K562 (cell line): Measurements from ENCODE around the gene ERN1. TPM values are rescaled to one million over a fixed set of nuclear protein-coding genes. Genes with fewer than 3 reads are reported as not detected.

Experiments
- CHD1 ChIP-seq: fragments of 200-600 bp; sonication (generic); IDR thresholded peaks from one replicate; pipeline ENCODE4 v1.6.1; 2012; ENCODE audit warnings: mild to moderate bottlenecking, moderate library complexity, low read length, inconsistent platforms
- EP400 ChIP-seq: fragments of 450-650 bp; IDR thresholded peaks from 2 replicates; pipeline ENCODE4 v1.6.1; 2017; ENCODE audit warnings: antibody characterized with exemption, mild to moderate bottlenecking, moderate library complexity
- GATAD2A ChIP-seq: fragments of 450-650 bp; IDR thresholded peaks from 2 replicates; pipeline ENCODE4 v1.6.1; 2017
- JUN ChIP-seq, 2 experiments: sonication (generic) in 1 of 2; formaldehyde crosslinking in 1 of 2; IDR thresholded peaks; 2 replicates each; pipeline versions ENCODE4 v1.6.1 to v1.8.0; 2012 to 2022; ENCODE audit warnings: borderline replicate concordance in 2 of 2, mild to moderate bottlenecking in 2 of 2, improper control_type of control experiment in 1 of 2, low read depth in 1 of 2, low read length in 1 of 2, missing genetic modification reagents in 1 of 2
- KDM4B ChIP-seq, 2 experiments: fragments of 450-650 bp in 1 of 2; sonication (generic) in 1 of 2; IDR thresholded peaks; 2 replicates each; pipeline ENCODE4 v1.6.1; 2016 to 2017; ENCODE audit warnings: borderline replicate concordance in 2 of 2, antibody characterized with exemption in 1 of 2, low read depth in 1 of 2, mild to moderate bottlenecking in 1 of 2
- KHSRP ChIP-seq: fragments of 450-650 bp; IDR thresholded peaks from 2 replicates; pipeline ENCODE4 v1.6.1; 2017
- NCOA4 ChIP-seq: fragments of 450-650 bp; IDR thresholded peaks from 2 replicates; pipeline ENCODE4 v1.6.1; 2018; ENCODE audit warnings: mild to moderate bottlenecking; ENCODE audit not compliant: partially characterized antibody
- NFIX ChIP-seq: fragments of 250-450 bp; sonication (Bioruptor Pico); IDR thresholded peaks from 2 replicates; pipeline ENCODE4 v1.4.0; 2020; ENCODE audit warnings: low read depth, mild to moderate bottlenecking, moderate library complexity
- POLR2B ChIP-seq: fragments of 450-650 bp; IDR thresholded peaks from 2 replicates; pipeline ENCODE4 v1.6.1; 2018; ENCODE audit warnings: low read depth; ENCODE audit not compliant: partially characterized antibody
- RB1 ChIP-seq: fragments of 450-650 bp; IDR thresholded peaks from 2 replicates; pipeline ENCODE4 v1.6.1; 2017; ENCODE audit warnings: low read depth, mild to moderate bottlenecking
- SRF ChIP-seq, 2 experiments: fragments of 250-450, 450-650 bp in 1 of 2; sonication (Bioruptor Pico) in 1 of 2; sonication (generic) in 1 of 2; formaldehyde crosslinking; IDR thresholded peaks; 2 replicates each; pipeline versions ENCODE4 v1.5.0 to v1.5.1; 2020 to 2022; ENCODE audit warnings: mild to moderate bottlenecking in 1 of 2, missing genetic modification reagents in 1 of 2
- TBP ChIP-seq: optimal IDR thresholded peaks from 2 replicates; pipeline ENCODE3; 2011; ENCODE audit warnings: low read depth, low read length, improper control_type of control experiment
- ZBED1 ChIP-seq: IDR thresholded peaks from 2 replicates; pipeline ENCODE4 v1.6.1; 2014
- ZNF212 ChIP-seq: fragments of 450-650 bp; formaldehyde crosslinking; IDR thresholded peaks from 2 replicates; pipeline ENCODE4 v1.4.0; 2020; ENCODE audit warnings: mild to moderate bottlenecking
- ZNF239 ChIP-seq: fragments of 250-450 bp; sonication (Bioruptor Pico); IDR thresholded peaks from 2 replicates; pipeline ENCODE4 v1.4.0; 2020; ENCODE audit warnings: mild to moderate bottlenecking
- ZNF75A ChIP-seq: fragments of 450-650 bp; formaldehyde crosslinking; IDR thresholded peaks from 2 replicates; pipeline ENCODE4 v1.4.0; 2020; ENCODE audit warnings: mild to moderate bottlenecking
- ZNF764 ChIP-seq: fragments of 250-450 bp; sonication (Bioruptor Pico); IDR thresholded peaks from 2 replicates; pipeline ENCODE4 v1.4.0; 2020; ENCODE audit warnings: low read depth, mild to moderate bottlenecking, moderate library complexity
- polyA plus RNA-seq, 8 experiments: library from polyadenylated mRNA; depleted of rRNA in 4 of 8; stranded (reverse) in 5 of 8; unstranded in 3 of 8; fragments of >200 nt; fragmentation: Nextera tagmentation in 2 of 8; fragmentation: Illumina TruSeq in 1 of 8; extraction: Ambion mirVana in 2 of 8; extraction: Trizol in 1 of 8; gene quantifications; 2 replicates each; pipeline versions ENCODE4 v1.2.1 to v1.2.3, GENCODE V29; 2011 to 2014; ENCODE audit warnings: inconsistent platforms in 1 of 8, missing spikeins in 1 of 8
- total RNA-seq, 7 experiments: library from RNA; depleted of rRNA in 6 of 7; stranded (reverse); fragments of >200 nt in 6 of 7; fragmentation: Illumina TruSeq in 2 of 7; extraction: Trizol in 2 of 7; gene quantifications; 2 replicates each; pipeline versions ENCODE4 v1.2.1 to v1.2.3, GENCODE V29; 2011 to 2021; ENCODE audit warnings: low replicate concordance in 1 of 7
- TF ChIP-seq, protein P1 (sequence below): sonication (generic); IDR thresholded peaks from 2 replicates; pipeline ENCODE4 v1.6.1; 2016
- TF ChIP-seq, protein P2 (sequence below), 2 experiments: fragments of 450-650 bp; IDR thresholded peaks; 2 replicates each; pipeline ENCODE4 v1.6.1; 2016
- TF ChIP-seq, protein P3 (sequence below), 2 experiments: fragments of 450-650 bp in 1 of 2; sonication (generic) in 1 of 2; formaldehyde crosslinking in 1 of 2; IDR thresholded peaks in 1 of 2; conservative IDR thresholded peaks in 1 of 2; 2 replicates each; pipeline versions ENCODE4 v1.6.1 to v1.8.1; 2016 to 2023; ENCODE audit warnings: mild to moderate bottlenecking in 2 of 2, moderate library complexity in 2 of 2, inconsistent platforms in 1 of 2, missing genetic modification reagents in 1 of 2
- TF ChIP-seq, protein P4 (sequence below): fragments of 450-650 bp; IDR thresholded peaks from 2 replicates; pipeline ENCODE4 v1.6.1; 2018; ENCODE audit not compliant: partially characterized antibody

ERN1 gene
- total and polyA plus RNA-seq, 9 of the 15 experiments (the other 6 are each of a cell fraction or from before 2014, with no cell fraction given) = 2.1 to 22.5 (median 7.3) TPM

DNA sequence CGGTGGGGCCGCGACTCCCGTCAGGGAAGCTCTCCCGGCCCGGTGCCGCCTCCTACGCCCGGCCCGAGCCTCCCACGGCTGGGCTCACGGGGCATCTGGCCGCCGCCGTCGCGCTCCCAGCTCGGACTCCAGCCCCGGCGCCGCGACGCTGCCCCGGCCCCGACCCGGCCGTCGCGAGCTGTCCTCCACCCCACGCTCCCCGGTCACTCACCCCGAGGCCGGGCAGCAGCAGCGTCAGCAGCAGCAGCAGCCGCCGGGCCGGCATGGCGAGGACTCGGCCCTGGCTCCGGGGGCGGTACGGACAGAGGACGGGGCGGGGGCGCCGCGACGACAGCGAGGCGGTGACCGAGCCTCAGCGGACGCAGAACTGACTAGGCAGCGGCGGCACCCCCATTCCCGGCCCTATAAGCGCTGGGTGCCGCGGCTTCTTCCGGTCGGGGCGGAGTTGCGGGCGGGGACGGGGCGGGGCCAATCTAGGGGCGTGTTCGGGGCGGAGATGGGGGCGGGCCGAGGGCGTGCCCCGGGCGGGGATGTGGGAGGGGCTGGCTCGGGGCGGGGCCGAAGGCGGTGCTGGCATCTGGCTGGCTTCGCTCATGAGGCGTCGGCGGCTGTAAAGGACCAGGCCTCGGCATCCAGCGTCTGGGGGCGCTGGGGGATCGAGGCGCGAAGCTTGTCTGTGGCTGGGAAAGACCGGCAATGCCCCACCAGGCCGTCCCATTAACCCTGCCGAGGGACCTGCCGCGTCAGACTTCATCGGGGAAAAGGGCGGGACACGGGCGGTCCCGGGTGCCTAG, at the start of gene ERN1 (continued):
- no peak for TF ChIP-seq NFIX (CRISPR knock-in tag)
- TF ChIP-seq ZNF75A (CRISPR knock-in tag) = no peak
- TF ChIP-seq CHD1 = peak; percentile 6
- peak; percentile 53; the same call in 1 of the 2 replicates for TF ChIP-seq ZNF212 (CRISPR knock-in tag)
- TF ChIP-seq NCOA4 = no peak
- no peak for TF ChIP-seq ZNF764
- no peak for TF ChIP-seq ZBED1
- TF ChIP-seq JUN (IDR thresholded peaks at IDR 0.05; ENCODE audit: borderline replicate concordance, low read depth, low read length) = no peak; the same call in 1 of the 2 replicates
- peak; percentile 88 for TF ChIP-seq JUN (CRISPR knock-in tag; IDR thresholded peaks at IDR 0.05; ENCODE audit: borderline replicate concordance)
- peak in 1 of 2 experiments; percentile 71; a peak in 1 of 4 replicates for TF ChIP-seq SRF (CRISPR knock-in tag; IDR thresholded peaks at IDR 0.05)
- TF ChIP-seq GATAD2A = no peak
- TF ChIP-seq, protein P1, sequence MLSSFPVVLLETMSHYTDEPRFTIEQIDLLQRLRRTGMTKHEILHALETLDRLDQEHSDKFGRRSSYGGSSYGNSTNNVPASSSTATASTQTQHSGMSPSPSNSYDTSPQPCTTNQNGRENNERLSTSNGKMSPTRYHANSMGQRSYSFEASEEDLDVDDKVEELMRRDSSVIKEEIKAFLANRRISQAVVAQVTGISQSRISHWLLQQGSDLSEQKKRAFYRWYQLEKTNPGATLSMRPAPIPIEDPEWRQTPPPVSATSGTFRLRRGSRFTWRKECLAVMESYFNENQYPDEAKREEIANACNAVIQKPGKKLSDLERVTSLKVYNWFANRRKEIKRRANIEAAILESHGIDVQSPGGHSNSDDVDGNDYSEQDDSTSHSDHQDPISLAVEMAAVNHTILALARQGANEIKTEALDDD = no peak
- no peak for TF ChIP-seq KHSRP
- TF ChIP-seq, protein P2, sequence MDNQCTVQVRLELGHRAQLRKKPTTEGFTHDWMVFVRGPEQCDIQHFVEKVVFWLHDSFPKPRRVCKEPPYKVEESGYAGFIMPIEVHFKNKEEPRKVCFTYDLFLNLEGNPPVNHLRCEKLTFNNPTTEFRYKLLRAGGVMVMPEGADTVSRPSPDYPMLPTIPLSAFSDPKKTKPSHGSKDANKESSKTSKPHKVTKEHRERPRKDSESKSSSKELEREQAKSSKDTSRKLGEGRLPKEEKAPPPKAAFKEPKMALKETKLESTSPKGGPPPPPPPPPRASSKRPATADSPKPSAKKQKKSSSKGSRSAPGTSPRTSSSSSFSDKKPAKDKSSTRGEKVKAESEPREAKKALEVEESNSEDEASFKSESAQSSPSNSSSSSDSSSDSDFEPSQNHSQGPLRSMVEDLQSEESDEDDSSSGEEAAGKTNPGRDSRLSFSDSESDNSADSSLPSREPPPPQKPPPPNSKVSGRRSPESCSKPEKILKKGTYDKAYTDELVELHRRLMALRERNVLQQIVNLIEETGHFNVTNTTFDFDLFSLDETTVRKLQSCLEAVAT (IDR thresholded peaks at IDR 0.05) = peak in 1 of 2 experiments; percentile 59; a peak in 1 of 4 replicates
- TF ChIP-seq POLR2B = peak; percentile 76
- TF ChIP-seq, protein P3, sequence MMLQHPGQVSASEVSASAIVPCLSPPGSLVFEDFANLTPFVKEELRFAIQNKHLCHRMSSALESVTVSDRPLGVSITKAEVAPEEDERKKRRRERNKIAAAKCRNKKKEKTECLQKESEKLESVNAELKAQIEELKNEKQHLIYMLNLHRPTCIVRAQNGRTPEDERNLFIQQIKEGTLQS (IDR thresholded peaks at IDR 0.05) = no peak
- TF ChIP-seq, protein P3 (CRISPR knock-in tag; conservative IDR thresholded peaks at IDR 0.05) = no peak
- no peak for TF ChIP-seq ZNF239 (CRISPR knock-in tag)
- TF ChIP-seq, protein P4, sequence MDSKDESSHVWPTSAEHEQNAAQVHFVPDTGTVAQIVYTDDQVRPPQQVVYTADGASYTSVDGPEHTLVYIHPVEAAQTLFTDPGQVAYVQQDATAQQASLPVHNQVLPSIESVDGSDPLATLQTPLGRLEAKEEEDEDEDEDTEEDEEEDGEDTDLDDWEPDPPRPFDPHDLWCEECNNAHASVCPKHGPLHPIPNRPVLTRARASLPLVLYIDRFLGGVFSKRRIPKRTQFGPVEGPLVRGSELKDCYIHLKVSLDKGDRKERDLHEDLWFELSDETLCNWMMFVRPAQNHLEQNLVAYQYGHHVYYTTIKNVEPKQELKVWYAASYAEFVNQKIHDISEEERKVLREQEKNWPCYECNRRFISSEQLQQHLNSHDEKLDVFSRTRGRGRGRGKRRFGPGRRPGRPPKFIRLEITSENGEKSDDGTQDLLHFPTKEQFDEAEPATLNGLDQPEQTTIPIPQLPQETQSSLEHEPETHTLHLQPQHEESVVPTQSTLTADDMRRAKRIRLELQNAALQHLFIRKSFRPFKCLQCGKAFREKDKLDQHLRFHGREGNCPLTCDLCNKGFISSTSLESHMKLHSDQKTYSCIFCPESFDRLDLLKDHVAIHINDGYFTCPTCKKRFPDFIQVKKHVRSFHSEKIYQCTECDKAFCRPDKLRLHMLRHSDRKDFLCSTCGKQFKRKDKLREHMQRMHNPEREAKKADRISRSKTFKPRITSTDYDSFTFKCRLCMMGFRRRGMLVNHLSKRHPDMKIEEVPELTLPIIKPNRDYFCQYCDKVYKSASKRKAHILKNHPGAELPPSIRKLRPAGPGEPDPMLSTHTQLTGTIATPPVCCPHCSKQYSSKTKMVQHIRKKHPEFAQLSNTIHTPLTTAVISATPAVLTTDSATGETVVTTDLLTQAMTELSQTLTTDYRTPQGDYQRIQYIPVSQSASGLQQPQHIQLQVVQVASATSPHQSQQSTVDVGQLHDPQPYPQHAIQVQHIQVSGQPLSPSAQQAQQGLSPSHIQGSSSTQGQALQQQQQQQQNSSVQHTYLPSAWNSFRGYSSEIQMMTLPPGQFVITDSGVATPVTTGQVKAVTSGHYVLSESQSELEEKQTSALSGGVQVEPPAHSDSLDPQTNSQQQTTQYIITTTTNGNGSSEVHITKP = peak; percentile 4
- TF ChIP-seq KDM4B (IDR thresholded peaks at IDR 0.05; ENCODE audit: borderline replicate concordance in 2 of 2, low read depth in 1 of 2) = no peak
- peak; percentile 83 for TF ChIP-seq RB1
- TF ChIP-seq EP400 = no peak
- TF ChIP-seq TBP = peak; percentile 96
